ENCODE results near the gene TTC4. TPM values are rescaled to one million over a fixed set of nuclear protein-coding genes. Genes with fewer than 3 reads are reported as not detected.
A peak's percentile ranks its signal among the peaks of the same experiment; 100 is the strongest.

TTC4 gene
- total RNA-seq, 1 experiment from 2014 or later: 25.5 TPM

DNA sequence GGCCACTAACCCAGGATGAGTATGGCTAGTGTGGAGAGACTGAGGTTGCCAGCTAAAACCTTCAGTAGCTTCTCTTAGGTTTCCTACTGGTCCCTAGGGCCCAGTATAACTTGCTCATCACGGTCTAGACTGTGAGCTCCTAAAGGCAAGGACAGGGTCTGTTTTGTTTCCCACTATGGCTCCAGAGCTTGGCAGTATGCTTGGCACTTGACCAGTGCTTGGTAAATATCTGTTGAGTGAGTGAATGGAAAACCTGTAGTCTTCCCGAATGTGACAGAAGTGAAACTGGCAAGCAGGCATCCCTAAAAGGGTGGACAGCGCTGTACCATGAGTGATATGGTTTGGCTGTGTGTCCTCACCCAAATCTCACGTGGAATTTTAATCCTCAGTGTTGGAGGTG is 61.8 kb downstream of the TTC4 start:
- Histone ChIP-seq H3K27me3 (replicated peaks; ENCODE audit: insufficient read depth, low read depth, low read length, poor library complexity) (peaks cover 15% of the 10 kb centered on the region), H3K4me3 (ENCODE audit: low read depth, low read length, poor library complexity, severe bottlenecking) (no peak overlapping the region), H3K27ac (ENCODE audit: low read depth, low read length, poor library complexity, severe bottlenecking) (no peak overlapping the region), H3K9me3 (ENCODE audit: low read depth, low read length, poor library complexity, severe bottlenecking) (no peaks in the 10 kb centered on the region), H3K4me1 (ENCODE audit: insufficient read depth, low read length, poor library complexity, severe bottlenecking) (peaks cover 11% of the 10 kb centered on the region), H3K36me3 (ENCODE audit: insufficient read depth, low read length, poor library complexity, severe bottlenecking) (no peaks in the 10 kb centered on the region)
- intact Hi-C loops (cut with micrococcal nuclease; ENCODE audit: unreplicated experiment): no loop called here
- POLR2A ChIA-PET (ENCODE audit: low non-redundant PET): interaction anchor here (0.5 kb wide), 1 partner anchor 68 kb away, joined by 5 read pairs; no protein-coding TSS in a partner anchor
- TF ChIP-seq, protein P1, sequence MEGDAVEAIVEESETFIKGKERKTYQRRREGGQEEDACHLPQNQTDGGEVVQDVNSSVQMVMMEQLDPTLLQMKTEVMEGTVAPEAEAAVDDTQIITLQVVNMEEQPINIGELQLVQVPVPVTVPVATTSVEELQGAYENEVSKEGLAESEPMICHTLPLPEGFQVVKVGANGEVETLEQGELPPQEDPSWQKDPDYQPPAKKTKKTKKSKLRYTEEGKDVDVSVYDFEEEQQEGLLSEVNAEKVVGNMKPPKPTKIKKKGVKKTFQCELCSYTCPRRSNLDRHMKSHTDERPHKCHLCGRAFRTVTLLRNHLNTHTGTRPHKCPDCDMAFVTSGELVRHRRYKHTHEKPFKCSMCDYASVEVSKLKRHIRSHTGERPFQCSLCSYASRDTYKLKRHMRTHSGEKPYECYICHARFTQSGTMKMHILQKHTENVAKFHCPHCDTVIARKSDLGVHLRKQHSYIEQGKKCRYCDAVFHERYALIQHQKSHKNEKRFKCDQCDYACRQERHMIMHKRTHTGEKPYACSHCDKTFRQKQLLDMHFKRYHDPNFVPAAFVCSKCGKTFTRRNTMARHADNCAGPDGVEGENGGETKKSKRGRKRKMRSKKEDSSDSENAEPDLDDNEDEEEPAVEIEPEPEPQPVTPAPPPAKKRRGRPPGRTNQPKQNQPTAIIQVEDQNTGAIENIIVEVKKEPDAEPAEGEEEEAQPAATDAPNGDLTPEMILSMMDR (conservative IDR thresholded peaks at IDR 0.05; ENCODE audit: low read depth, low read length): no peak
- no peak for TF ChIP-seq EZH2 (IDR thresholded peaks at IDR 0.05; ENCODE audit: borderline replicate concordance, low read depth, low read length, poor library complexity, severe bottlenecking)
- DNase-seq (ENCODE audit: low spot score): peak; percentile 37
- CTCF ChIA-PET: no interaction called here
- BruUV-seq (replicated peaks): no TSS peak

DNA sequence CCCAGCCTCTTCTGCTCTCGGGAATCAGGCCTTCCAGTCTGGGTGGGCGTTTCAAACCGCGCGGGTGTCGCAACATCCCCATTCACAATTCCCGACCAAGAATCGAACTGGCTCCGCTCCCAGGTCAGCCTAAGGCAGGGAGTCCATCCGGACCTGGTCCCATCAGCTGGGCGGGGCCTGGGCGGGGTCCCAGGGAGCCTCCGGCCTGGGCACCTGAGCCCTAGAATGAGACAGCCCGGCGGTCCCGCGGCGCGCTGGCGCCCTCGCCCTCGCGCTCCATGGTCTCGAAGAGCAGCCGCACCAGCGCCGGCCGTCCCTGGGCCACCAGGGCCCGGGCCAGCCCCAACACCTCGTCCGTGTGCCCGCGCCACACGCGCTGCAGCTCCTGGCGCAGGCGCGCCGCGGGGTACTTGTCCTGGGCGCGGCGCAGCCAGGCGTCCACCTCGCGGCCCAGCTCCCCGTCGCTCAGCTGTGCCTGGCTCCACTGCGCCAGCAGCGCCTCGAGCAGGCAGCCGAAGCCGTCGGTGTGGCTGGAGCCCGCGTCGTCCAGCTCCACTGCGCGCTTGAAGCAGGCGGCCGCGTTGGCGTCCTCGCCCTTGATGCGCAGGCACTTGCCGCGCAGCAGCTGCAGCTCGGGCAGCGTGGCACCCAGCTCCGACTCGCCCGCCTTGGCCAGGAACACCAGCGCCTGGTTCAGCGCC is 65.5 kb downstream of the TTC4 start:
- Histone ChIP-seq H3K27me3 (replicated peaks; ENCODE audit: insufficient read depth, low read depth, low read length, poor library complexity) (peaks cover 25% of the 10 kb centered on the region), H3K4me1 (ENCODE audit: insufficient read depth, low read length, poor library complexity, severe bottlenecking) (peaks cover 11% of the 10 kb centered on the region), H3K36me3 (ENCODE audit: insufficient read depth, low read length, poor library complexity, severe bottlenecking) (no peaks in the 10 kb centered on the region), H3K4me3 (ENCODE audit: low read depth, low read length, poor library complexity, severe bottlenecking) (no peak overlapping the region), H3K27ac (ENCODE audit: low read depth, low read length, poor library complexity, severe bottlenecking) (no peak overlapping the region), H3K9me3 (ENCODE audit: low read depth, low read length, poor library complexity, severe bottlenecking) (no peaks in the 10 kb centered on the region)
- ChIA-PET POLR2A (ENCODE audit: low non-redundant PET) (interaction anchor here (0.7 kb wide), 1 partner anchor 868 kb away, joined by 6 read pairs; no protein-coding TSS in a partner anchor), CTCF (no interaction called here)
- TF ChIP-seq, protein P1 (conservative IDR thresholded peaks at IDR 0.05; ENCODE audit: low read depth, low read length): no peak
- TF ChIP-seq EZH2 (IDR thresholded peaks at IDR 0.05; ENCODE audit: borderline replicate concordance, low read depth, low read length, poor library complexity, severe bottlenecking): peak; percentile 32
- no peak for DNase-seq (ENCODE audit: low spot score)
- no TSS peak for BruUV-seq (replicated peaks)
- intact Hi-C loops (cut with micrococcal nuclease; ENCODE audit: unreplicated experiment): no loop called here

DNA sequence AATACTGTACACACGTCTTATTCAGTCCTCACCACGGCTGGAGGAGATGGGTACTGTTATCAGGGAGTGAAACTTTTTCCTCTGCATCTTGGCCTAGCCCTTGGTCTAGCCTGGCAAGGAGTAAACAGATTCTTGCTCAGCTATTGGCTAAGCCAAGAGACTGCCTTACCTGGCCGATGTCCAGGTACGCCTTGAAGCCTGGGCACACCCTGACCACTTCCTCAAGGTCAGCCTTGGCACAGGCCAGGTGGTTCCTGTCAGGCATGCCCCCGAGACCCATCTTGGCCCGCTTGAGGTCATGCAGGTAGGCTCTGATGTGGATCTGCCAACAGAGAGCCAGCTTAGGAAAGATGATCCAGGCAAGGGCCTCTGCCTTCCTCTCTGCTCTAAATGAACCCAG is 66.5 kb downstream of the TTC4 start:
- POLR2A ChIA-PET (ENCODE audit: low non-redundant PET): no interaction called here
- peaks cover 25% of the 10 kb centered on the region for H3K27me3 ChIP-seq (replicated peaks; ENCODE audit: insufficient read depth, low read depth, low read length, poor library complexity)
- CTCF ChIA-PET: no interaction called here

More for the DNA sequence above, 66.5 kb downstream of the TTC4 start:
- TF ChIP-seq, protein P1 (conservative IDR thresholded peaks at IDR 0.05; ENCODE audit: low read depth, low read length): no peak
- no peak for TF ChIP-seq EZH2 (IDR thresholded peaks at IDR 0.05; ENCODE audit: borderline replicate concordance, low read depth, low read length, poor library complexity, severe bottlenecking)
- no peak for DNase-seq (ENCODE audit: low spot score)
- BruUV-seq (replicated peaks): no TSS peak
- H3K4me1 ChIP-seq (ENCODE audit: insufficient read depth, low read length, poor library complexity, severe bottlenecking): peaks cover 2% of the 10 kb centered on the region
- intact Hi-C loops (cut with micrococcal nuclease; ENCODE audit: unreplicated experiment): no loop called here
- no peak overlapping the region for H3K27ac ChIP-seq (ENCODE audit: low read depth, low read length, poor library complexity, severe bottlenecking)
- H3K9me3 ChIP-seq (ENCODE audit: low read depth, low read length, poor library complexity, severe bottlenecking): no peaks in the 10 kb centered on the region
- H3K4me3 ChIP-seq (ENCODE audit: low read depth, low read length, poor library complexity, severe bottlenecking): no peak overlapping the region
- H3K36me3 ChIP-seq (ENCODE audit: insufficient read depth, low read length, poor library complexity, severe bottlenecking): no peaks in the 10 kb centered on the region
